Measurements from ENCODE around the gene HELZ. TPM values are rescaled to one million over a fixed set of nuclear protein-coding genes. Genes with fewer than 3 reads are reported as not detected.

The HELZ gene
- total and polyA plus RNA-seq, 2 of the 8 experiments (the other 6 are each of a cell fraction or from before 2014, with no cell fraction given), result 10.0 to 48.7 TPM

GRCh38 chr17:67224736-67225135 lies 20.3 kb downstream of the HELZ start:
- no peak overlapping the region for H3K56ac ChIP-seq (replicated peaks; ENCODE audit: insufficient read length, low read depth, low read length)
- H3K36me3 ChIP-seq (ENCODE audit: control insufficient read depth in 2 of 4, insufficient read depth in 4 of 4, low read length in 3 of 4), result peaks cover 0 to 8% (median 0%) of the 10 kb centered on the region in 4 experiments; a peak in 1 of 8 replicates
- H3K23ac ChIP-seq (ENCODE audit: insufficient read length), result no peak overlapping the region
- no peak overlapping the region for H3K4ac ChIP-seq (replicated peaks; ENCODE audit: insufficient read length, low read depth, low read length)
- no peak for FAIRE-seq
- H3K14ac ChIP-seq (ENCODE audit: insufficient read length), result no peak overlapping the region
- H3K79me2 ChIP-seq (ENCODE audit: control insufficient read depth in 1 of 2, insufficient read depth in 2 of 2, low read length in 2 of 2), result peaks cover 5 to 49% of the 10 kb centered on the region in 2 experiments; a peak in 3 of 4 replicates
- H3K79me1 ChIP-seq (ENCODE audit: low read depth, low read length), result peaks cover 5% of the 10 kb centered on the region; the same call in 1 of the 2 replicates
- no peak overlapping the region for H3K27ac ChIP-seq (ENCODE audit: low read depth, low read length)
- no peak overlapping the region for H4K8ac ChIP-seq (ENCODE audit: extremely low read depth, insufficient read depth, low read length)
- H4K91ac ChIP-seq (replicated peaks; ENCODE audit: insufficient read length, low read length), result no peak overlapping the region
- ChIA-PET CTCF (ENCODE audit: partially characterized antibody) (interaction anchor here (0.6 to 1.4 kb wide), 4 partner anchors 8 to 70 kb away, joined by 3 to 4 read pairs (median 4); no protein-coding TSS in a partner anchor), POLR2A (ENCODE audit: partially characterized antibody) (interaction anchor here (0.8 kb wide), 1 partner anchor 9 kb away, joined by 3 read pairs; no protein-coding TSS in a partner anchor)
- 92% methylated on average over 9 of the region's 9 CpGs; no CpG with 5 or more reads in 1 of the 2 experiments for WGBS, 2 experiments (ENCODE audit: extremely low coverage in 1 of 2, insufficient coverage in 1 of 2, insufficient read length in 1 of 2, insufficient replicate concordance in 2 of 2, low coverage in 1 of 2, low lambda C conversion rate in 2 of 2, missing lambda C conversion rate in 1 of 2)
- no peak overlapping the region for H3K4me3 ChIP-seq (ENCODE audit: extremely low read depth in 1 of 4, insufficient read depth in 2 of 4, low read depth in 3 of 4, low read length in 4 of 4)
- no peak overlapping the region for H2BK5ac ChIP-seq (ENCODE audit: low read depth, low read length)
- no peaks in the 10 kb centered on the region for H3K4me1 ChIP-seq (replicated peaks in 1 of 4; ENCODE audit: control insufficient read depth in 3 of 4, insufficient read depth in 4 of 4, low read length in 3 of 4)
- no peak overlapping the region for H4K5ac ChIP-seq (ENCODE audit: insufficient read length, low read depth, low read length)
- no peak overlapping the region for H2AK5ac ChIP-seq (ENCODE audit: low read depth, low read length)
- no peaks in the 10 kb centered on the region for H3K23me2 ChIP-seq (ENCODE audit: low read depth, low read length)
- no peak overlapping the region for H2AFZ ChIP-seq (ENCODE audit: low read length)
- DNase-seq (ENCODE audit: low read depth in 1 of 2, low spot score in 2 of 2), result no peak
- no peak overlapping the region for H2BK120ac ChIP-seq (replicated peaks; ENCODE audit: low read depth, low read length)
- H2BK20ac ChIP-seq (ENCODE audit: low read length), result no peak overlapping the region
- no peak overlapping the region for H2BK12ac ChIP-seq (ENCODE audit: low read depth, low read length)
- no peak overlapping the region for H3K18ac ChIP-seq (ENCODE audit: extremely low read depth, low read length)
- no peak overlapping the region for H3K9ac ChIP-seq (replicated peaks in 1 of 4; ENCODE audit: extremely low read depth in 1 of 4, low read depth in 3 of 4, low read length in 3 of 4)
- no peaks in the 10 kb centered on the region for H3K27me3 ChIP-seq (replicated peaks in 1 of 4; ENCODE audit: control insufficient read depth in 3 of 4, extremely low read depth in 1 of 4, insufficient read depth in 3 of 4, low read length in 3 of 4)
- no peaks in the 10 kb centered on the region for H3K9me3 ChIP-seq (ENCODE audit: insufficient read depth in 2 of 2, low read depth in 1 of 2, low read length in 1 of 2)
- H2BK15ac ChIP-seq (ENCODE audit: low read length), result no peak overlapping the region
- H4K20me1 ChIP-seq (replicated peaks in 1 of 2; ENCODE audit: control insufficient read depth in 1 of 2, insufficient read depth in 2 of 2, low read length in 2 of 2), result peaks cover 4% of the 10 kb centered on the region in 2 experiments
- H3K4me2 ChIP-seq (ENCODE audit: insufficient read depth in 1 of 2, low read depth in 2 of 2, low read length in 2 of 2), result no peak overlapping the region
- TF ChIP-seq CBX5 (IDR thresholded peaks at IDR 0.05; ENCODE audit: low read depth, low read length) (no peak), SRF (IDR thresholded peaks at IDR 0.05; ENCODE audit: low read depth, low read length) (no peak), KDM1A (IDR thresholded peaks at IDR 0.05; ENCODE audit: borderline replicate concordance, low read length) (no peak), CHD2 (IDR thresholded peaks at IDR 0.05; ENCODE audit: low read length) (no peak), RAD21 (IDR thresholded peaks at IDR 0.05 in 1 of 2, conservative IDR thresholded peaks at IDR 0.05 in 1 of 2; ENCODE audit: low read depth in 2 of 2, low read length in 2 of 2) (no peak), HDAC6 (IDR thresholded peaks at IDR 0.05; ENCODE audit: low read depth, low read length) (no peak), E2F6 (IDR thresholded peaks at IDR 0.05) (no peak), JUN (IDR thresholded peaks at IDR 0.05; ENCODE audit: low read depth, low read length) (no peak), SP2 (IDR thresholded peaks at IDR 0.05; ENCODE audit: low read length) (no peak), SAP30 (IDR thresholded peaks at IDR 0.05; ENCODE audit: insufficient read depth, insufficient replicate concordance, low read length) (no peak)
- TF ChIP-seq, protein P1, sequence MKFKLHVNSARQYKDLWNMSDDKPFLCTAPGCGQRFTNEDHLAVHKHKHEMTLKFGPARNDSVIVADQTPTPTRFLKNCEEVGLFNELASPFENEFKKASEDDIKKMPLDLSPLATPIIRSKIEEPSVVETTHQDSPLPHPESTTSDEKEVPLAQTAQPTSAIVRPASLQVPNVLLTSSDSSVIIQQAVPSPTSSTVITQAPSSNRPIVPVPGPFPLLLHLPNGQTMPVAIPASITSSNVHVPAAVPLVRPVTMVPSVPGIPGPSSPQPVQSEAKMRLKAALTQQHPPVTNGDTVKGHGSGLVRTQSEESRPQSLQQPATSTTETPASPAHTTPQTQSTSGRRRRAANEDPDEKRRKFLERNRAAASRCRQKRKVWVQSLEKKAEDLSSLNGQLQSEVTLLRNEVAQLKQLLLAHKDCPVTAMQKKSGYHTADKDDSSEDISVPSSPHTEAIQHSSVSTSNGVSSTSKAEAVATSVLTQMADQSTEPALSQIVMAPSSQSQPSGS (IDR thresholded peaks at IDR 0.05; ENCODE audit: low read length), result no peak
